MM.1S (cell line): ENCODE data around the gene ZBTB45.
A peak's percentile ranks its signal among the peaks of the same experiment; 100 is the strongest.

Source experiments
- DNase-seq: peaks from one replicate; pipeline ENCODE4 v3.0.0-alpha.2; 2015
- H2AFZ ChIP-seq: fragments of 300-600 bp; sonication (generic); 2 replicates; pipeline ENCODE4 v1.6.0; 2016; ENCODE audit warnings: antibody characterized with exemption, low read length
- H3F3A ChIP-seq: fragments of 300-600 bp; sonication (generic); 2 replicates; pipeline ENCODE4 v1.6.1; 2016; ENCODE audit warnings: mild to moderate bottlenecking, antibody characterized with exemption, low read length, moderate library complexity, mixed read lengths; ENCODE audit not compliant: insufficient read depth
- H3K27ac ChIP-seq: fragments of 300-600 bp; sonication (generic); 2 replicates; pipeline ENCODE4 v1.5.1; 2016; ENCODE audit warnings: mild to moderate bottlenecking, low read length
- H3K27me3 ChIP-seq: fragments of 300-600 bp; sonication (generic); replicated peaks from 2 replicates; pipeline ENCODE4 v1.6.0; 2016; ENCODE audit warnings: low read length; ENCODE audit not compliant: insufficient read depth
- H3K36me3 ChIP-seq: fragments of 300-600 bp; sonication (generic); replicated peaks from 2 replicates; pipeline ENCODE4 v1.6.1; 2016; ENCODE audit warnings: mild to moderate bottlenecking, low read length, mixed read lengths; ENCODE audit not compliant: insufficient read depth
- H3K4me1 ChIP-seq: fragments of 300-600 bp; sonication (generic); 2 replicates; pipeline ENCODE4 v1.6.1; 2016; ENCODE audit warnings: low read length, mixed read lengths
- H3K4me2 ChIP-seq: fragments of 300-600 bp; sonication (generic); 2 replicates; pipeline ENCODE4 v1.6.0; 2016; ENCODE audit warnings: low read depth, low read length
- H3K4me3 ChIP-seq: fragments of 300-600 bp; sonication (generic); 2 replicates; pipeline ENCODE4 v1.5.1; 2016; ENCODE audit warnings: low read length, mixed read lengths
- H3K79me2 ChIP-seq: fragments of 300-600 bp; sonication (generic); 2 replicates; pipeline ENCODE4 v1.6.1; 2016; ENCODE audit warnings: mixed run types, low read length, mixed read lengths
- H3K9ac ChIP-seq: fragments of 300-600 bp; sonication (generic); 2 replicates; pipeline ENCODE4 v1.6.1; 2016; ENCODE audit warnings: low read length, mixed read lengths
- H3K9me2 ChIP-seq: fragments of 300-600 bp; sonication (generic); replicated peaks from 2 replicates; pipeline ENCODE4 v1.6.1; 2016; ENCODE audit warnings: mild to moderate bottlenecking, low read length, mixed read lengths; ENCODE audit not compliant: insufficient read depth
- H3K9me3 ChIP-seq: fragments of 300-600 bp; sonication (generic); replicated peaks from 2 replicates; pipeline ENCODE4 v1.6.1; 2016; ENCODE audit warnings: mild to moderate bottlenecking, low read length, mixed read lengths; ENCODE audit not compliant: insufficient read depth
- H4K20me1 ChIP-seq: fragments of 300-600 bp; sonication (generic); 2 replicates; pipeline ENCODE4 v1.6.1; 2016; ENCODE audit warnings: mild to moderate bottlenecking, low read length, moderate library complexity, mixed read lengths; ENCODE audit not compliant: insufficient read depth
- EZH2 ChIP-seq: fragments of 300-600 bp; sonication (generic); optimal IDR thresholded peaks from 2 replicates; pipeline ENCODE3; 2017; ENCODE audit warnings: low read depth, mild to moderate bottlenecking, antibody characterized with exemption, low read length, mixed read lengths
- EZH2phosphoT487 ChIP-seq: fragments of 300-600 bp; sonication (generic); IDR thresholded peaks from 2 replicates; pipeline ENCODE4 v1.6.1; 2018; ENCODE audit warnings: antibody characterized with exemption, low read length
- TF ChIP-seq, protein P1 (sequence below): fragments of 300-600 bp; sonication (generic); IDR thresholded peaks from 2 replicates; pipeline ENCODE4 v1.5.1; 2016; ENCODE audit warnings: antibody characterized with exemption, low read length, mixed read lengths

ZBTB45 gene

GRCh38 chr19:58559275-58560006, 39.8 kb upstream of the ZBTB45 start:
- TF ChIP-seq, protein P1, sequence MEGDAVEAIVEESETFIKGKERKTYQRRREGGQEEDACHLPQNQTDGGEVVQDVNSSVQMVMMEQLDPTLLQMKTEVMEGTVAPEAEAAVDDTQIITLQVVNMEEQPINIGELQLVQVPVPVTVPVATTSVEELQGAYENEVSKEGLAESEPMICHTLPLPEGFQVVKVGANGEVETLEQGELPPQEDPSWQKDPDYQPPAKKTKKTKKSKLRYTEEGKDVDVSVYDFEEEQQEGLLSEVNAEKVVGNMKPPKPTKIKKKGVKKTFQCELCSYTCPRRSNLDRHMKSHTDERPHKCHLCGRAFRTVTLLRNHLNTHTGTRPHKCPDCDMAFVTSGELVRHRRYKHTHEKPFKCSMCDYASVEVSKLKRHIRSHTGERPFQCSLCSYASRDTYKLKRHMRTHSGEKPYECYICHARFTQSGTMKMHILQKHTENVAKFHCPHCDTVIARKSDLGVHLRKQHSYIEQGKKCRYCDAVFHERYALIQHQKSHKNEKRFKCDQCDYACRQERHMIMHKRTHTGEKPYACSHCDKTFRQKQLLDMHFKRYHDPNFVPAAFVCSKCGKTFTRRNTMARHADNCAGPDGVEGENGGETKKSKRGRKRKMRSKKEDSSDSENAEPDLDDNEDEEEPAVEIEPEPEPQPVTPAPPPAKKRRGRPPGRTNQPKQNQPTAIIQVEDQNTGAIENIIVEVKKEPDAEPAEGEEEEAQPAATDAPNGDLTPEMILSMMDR, result no peak
- TF ChIP-seq EZH2phosphoT487 (no peak), EZH2 (no peak)
- Histone ChIP-seq H4K20me1 (no peaks in the 10 kb centered on the region), H3K4me2 (peak overlapping the region; percentile 74), H3K9me3 (no peaks in the 10 kb centered on the region), H3F3A (peaks cover 38% of the 10 kb centered on the region), H3K27ac (peak overlapping the region; percentile 96), H3K4me1 (peaks cover 26% of the 10 kb centered on the region), H3K9ac (peak overlapping the region; percentile 99), H3K4me3 (peak overlapping the region; percentile 82), H3K36me3 (no peaks in the 10 kb centered on the region), H3K9me2 (no peaks in the 10 kb centered on the region), H2AFZ (peak overlapping the region; percentile 28; the same call in 1 of the 2 replicates), H3K27me3 (no peaks in the 10 kb centered on the region), H3K79me2 (peaks cover 31% of the 10 kb centered on the region)
- peak; percentile 94 for DNase-seq

GRCh38 chr19:58558623-58559274, 39.1 kb upstream of the ZBTB45 start:
- TF ChIP-seq EZH2phosphoT487 (no peak), EZH2 (no peak)
- TF ChIP-seq, protein P1, result no peak
- peak overlapping the region; percentile 56; the same call in 1 of the 2 replicates for H2AFZ ChIP-seq
- peak overlapping the region; percentile 96 for H3K27ac ChIP-seq
- H3K79me2 ChIP-seq, result peaks cover 38% of the 10 kb centered on the region
- H4K20me1 ChIP-seq, result no peaks in the 10 kb centered on the region
- H3F3A ChIP-seq, result peaks cover 45% of the 10 kb centered on the region
- H3K9me3 ChIP-seq, result no peaks in the 10 kb centered on the region
- H3K4me3 ChIP-seq, result peak overlapping the region; percentile 82
- no peaks in the 10 kb centered on the region for H3K9me2 ChIP-seq
- H3K27me3 ChIP-seq, result no peaks in the 10 kb centered on the region
- H3K4me1 ChIP-seq, result peaks cover 26% of the 10 kb centered on the region
- H3K36me3 ChIP-seq, result no peaks in the 10 kb centered on the region
- peak overlapping the region; percentile 99 for H3K9ac ChIP-seq
- peak overlapping the region; percentile 75 for H3K4me2 ChIP-seq
- DNase-seq, result peak; percentile 99

- H3K9me2 ChIP-seq, result no peaks in the 10 kb centered on the region
- peak within 1 kb of the TSS; percentile 56; the same call in 1 of the 2 replicates for H2AFZ ChIP-seq
- peaks cover 26% of the 10 kb centered on the region for H3K4me1 ChIP-seq
- H4K20me1 ChIP-seq, result no peaks in the 10 kb centered on the region
- no peaks in the 10 kb centered on the region for H3K9me3 ChIP-seq
- no peaks in the 10 kb centered on the region for H3K27me3 ChIP-seq
- TF ChIP-seq EZH2phosphoT487 (no peak), EZH2 (no peak)
- TF ChIP-seq, protein P1, result no peak
- H3K36me3 ChIP-seq, result no peaks in the 10 kb centered on the region
- peaks cover 48% of the 10 kb centered on the region for H3F3A ChIP-seq
- peak within 1 kb of the TSS; percentile 99 for H3K9ac ChIP-seq
- peak; percentile 27 for DNase-seq
- peak within 1 kb of the TSS; percentile 84 for H3K4me2 ChIP-seq
- H3K4me3 ChIP-seq, result peak within 1 kb of the TSS; percentile 97
- H3K27ac ChIP-seq, result peak within 1 kb of the TSS; percentile 96
- H3K79me2 ChIP-seq, result peaks cover 41% of the 10 kb centered on the region
These were observed 38.5 kb upstream of the ZBTB45 start, which contains the start of gene UBE2M for GRCh38 chr19:58558066-58558622. Gene UBE2M (minus strand): TSS chr19:58558611. CDS start chr19:58558381, 230 bp downstream.
